Type B pancreatic cell (in vitro differentiated cells): Measurements from ENCODE around the gene ATOH7. TPM values are rescaled to one million over a fixed set of nuclear protein-coding genes. Genes with fewer than 3 reads are reported as not detected.

ENCODE experiments used
- DNase-seq: peaks from one replicate; pipeline ENCODE4 v3.0.0; 2021; ENCODE audit warnings: mixed read lengths; ENCODE audit not compliant: unreplicated experiment; ENCODE audit errors: extremely low spot score
- H3K27ac Mint-ChIP-seq: 2 replicates; pipeline ENCODE4 v1.8.0; 2021; ENCODE audit warnings: mild to moderate bottlenecking, mixed read lengths
- H3K27me3 Mint-ChIP-seq: 2 replicates; pipeline ENCODE4 v1.8.0; 2021; ENCODE audit warnings: mixed read lengths
- H3K36me3 Mint-ChIP-seq: 2 replicates; pipeline ENCODE4 v1.8.0; 2021; ENCODE audit warnings: mixed read lengths
- H3K4me1 Mint-ChIP-seq: one replicate; pipeline ENCODE4 v1.8.0; 2021; ENCODE audit warnings: mixed read lengths; ENCODE audit not compliant: unreplicated experiment
- H3K4me3 Mint-ChIP-seq: 2 replicates; pipeline ENCODE4 v1.8.0; 2021; ENCODE audit warnings: mild to moderate bottlenecking, mixed read lengths
- H3K9me3 Mint-ChIP-seq: 2 replicates; pipeline ENCODE4 v1.8.0; 2021; ENCODE audit warnings: mixed read lengths
- CTCF ChIP-seq: fragments of 200-600 bp; sonication (generic); conservative IDR thresholded peaks from 2 replicates; pipeline ENCODE4 v1.5.0; 2021; ENCODE audit warnings: antibody characterized with exemption, mild to moderate bottlenecking
- total RNA-seq: library from RNA; stranded (reverse); gene quantifications from 2 replicates; pipeline ENCODE4 v1.2.1, GENCODE V29; 2021; ENCODE audit warnings: low replicate concordance

ATOH7 gene
- total RNA-seq, 1 donor from 2014 or later = 0.60 TPM

- no peak for TF ChIP-seq CTCF
- Mint-ChIP-seq H3K4me3 (no peak overlapping the region), H3K27ac (no peak overlapping the region), H3K27me3 (peaks cover 12% of the 10 kb centered on the region), H3K36me3 (no peaks in the 10 kb centered on the region), H3K9me3 (no peaks in the 10 kb centered on the region), H3K4me1 (no peaks in the 10 kb centered on the region)
- no peak for DNase-seq
Observed at GRCh38 chr10:68188835-68189234, 43.1 kb downstream of the ATOH7 start.

- Mint-ChIP-seq H3K36me3 (no peaks in the 10 kb centered on the region), H3K27ac (no peak overlapping the region), H3K4me3 (no peak overlapping the region), H3K27me3 (peaks cover 12% of the 10 kb centered on the region), H3K9me3 (no peaks in the 10 kb centered on the region), H3K4me1 (no peaks in the 10 kb centered on the region)
- TF ChIP-seq CTCF = no peak
- no peak for DNase-seq
Observed at GRCh38 chr10:68185085-68185484, 46.8 kb downstream of the ATOH7 start.

GRCh38 chr10:68184546-68184945 lies 47.4 kb downstream of the ATOH7 start:
- H3K27ac Mint-ChIP-seq = no peak overlapping the region
- no peaks in the 10 kb centered on the region for H3K9me3 Mint-ChIP-seq
- no peak overlapping the region for H3K4me3 Mint-ChIP-seq
- peaks cover 11% of the 10 kb centered on the region for H3K27me3 Mint-ChIP-seq
- DNase-seq = no peak
- no peak for TF ChIP-seq CTCF
- H3K36me3 Mint-ChIP-seq = no peaks in the 10 kb centered on the region
- no peaks in the 10 kb centered on the region for H3K4me1 Mint-ChIP-seq

Other genes starting within 250 kb of the ATOH7 start
- 37.2 and 50.5 TPM in 2 replicates for gene HERC4, start 156.8 kb downstream of the ATOH7 start, total RNA-seq
- 0.14 TPM in 1 of 2 replicates, not detected in the other for gene MYPN, start 122.6 kb downstream of the ATOH7 start, total RNA-seq
- gene HNRNPH3, start 100.0 kb upstream of the ATOH7 start, total RNA-seq = 108 and 199 TPM in 2 replicates
- 6.2 and 6.9 TPM in 2 replicates for gene PBLD, start 100.8 kb upstream of the ATOH7 start, total RNA-seq
- gene RUFY2, start 175.2 kb upstream of the ATOH7 start, total RNA-seq = 15.1 and 21.3 TPM in 2 replicates
- gene DNA2, start 239.9 kb upstream of the ATOH7 start, total RNA-seq = 10.7 and 27.6 TPM in 2 replicates